GM21717 (cell line): Measurements from ENCODE around the gene CSNK2A1.
"Not testable (repeated sequence)": the region's sequence is repeated elsewhere in the genome, so short reads cannot be mapped to it uniquely, and the experiment has no call there.

Experiments
- ATAC-seq: cut with Tn5 transposase; IDR thresholded peaks from one replicate; pipeline ENCODE4 v1.9.1; 2021; ENCODE audit warnings: mild to moderate bottlenecking, moderate library complexity; ENCODE audit not compliant: unreplicated experiment

CSNK2A1 gene

DNA sequence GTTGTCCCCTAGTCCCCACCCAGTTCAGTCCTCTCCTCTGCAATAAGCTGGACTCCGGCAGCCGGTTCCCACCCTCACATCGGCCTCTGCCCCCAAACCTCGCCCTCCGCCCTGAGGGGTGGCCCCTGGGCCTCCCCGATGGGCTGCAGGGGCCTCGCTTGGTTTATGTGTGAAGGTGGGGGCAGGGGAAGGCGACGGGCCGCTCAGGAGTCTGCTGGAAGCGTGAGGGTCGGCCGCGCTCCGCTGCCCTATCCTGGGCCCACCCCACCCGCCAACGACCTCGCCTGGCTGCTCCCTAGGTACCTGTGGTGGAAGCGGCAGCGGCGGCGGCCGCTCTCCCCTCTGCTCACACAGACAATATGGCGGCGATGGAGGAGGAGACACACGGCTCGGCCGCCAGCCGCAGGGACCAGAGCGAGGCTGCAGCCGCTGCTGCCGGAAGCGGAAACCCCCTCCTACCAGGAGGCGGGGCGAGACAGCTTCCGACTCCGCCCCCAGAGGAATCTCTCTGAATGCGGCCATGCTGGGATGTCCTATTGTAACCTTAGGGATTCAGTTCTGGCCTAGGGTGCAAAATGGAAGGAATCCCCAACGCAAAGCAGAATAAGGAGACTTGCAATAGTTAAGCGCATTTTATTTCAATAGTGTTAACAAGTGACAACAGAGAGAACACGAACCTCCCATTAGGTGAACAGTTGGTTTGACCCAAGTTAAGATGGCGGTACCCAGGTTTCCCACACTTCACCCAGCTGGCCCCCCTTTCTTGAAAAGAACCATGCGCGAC, at the start of gene CSNK2A1:
TSS of gene CSNK2A1 (minus strand) at position 422 of the 784 bp plus-strand sequence. CDS start 35,239 bp downstream, outside the sequence.
- peak; percentile 93 for ATAC-seq

DNA sequence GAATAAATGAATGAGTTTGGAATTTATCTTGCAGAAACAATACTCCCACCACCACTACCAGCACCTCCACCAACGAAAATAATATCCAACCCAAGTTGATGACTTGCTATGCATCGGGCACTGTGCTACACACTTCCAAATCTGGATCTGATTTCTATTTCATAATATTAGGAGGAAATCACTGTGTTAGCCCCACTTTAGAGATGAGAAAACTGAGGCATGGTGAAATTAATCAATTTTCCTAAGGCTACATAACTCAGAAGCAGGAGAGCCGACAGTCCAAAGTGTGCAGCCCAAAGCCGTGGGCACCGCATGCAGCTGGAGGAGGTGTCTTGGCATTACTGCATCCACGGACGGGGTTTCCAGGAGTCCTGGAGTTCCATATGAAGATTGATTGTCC, 48.9 kb upstream of the CSNK2A1 start:
- no peak for ATAC-seq

GRCh38 chr20:591941-592340, 48.4 kb upstream of the CSNK2A1 start:
- no peak for ATAC-seq

GRCh38 chr20:588932-589672, 45.5 kb upstream of the CSNK2A1 start:
- no peak for ATAC-seq

DNA sequence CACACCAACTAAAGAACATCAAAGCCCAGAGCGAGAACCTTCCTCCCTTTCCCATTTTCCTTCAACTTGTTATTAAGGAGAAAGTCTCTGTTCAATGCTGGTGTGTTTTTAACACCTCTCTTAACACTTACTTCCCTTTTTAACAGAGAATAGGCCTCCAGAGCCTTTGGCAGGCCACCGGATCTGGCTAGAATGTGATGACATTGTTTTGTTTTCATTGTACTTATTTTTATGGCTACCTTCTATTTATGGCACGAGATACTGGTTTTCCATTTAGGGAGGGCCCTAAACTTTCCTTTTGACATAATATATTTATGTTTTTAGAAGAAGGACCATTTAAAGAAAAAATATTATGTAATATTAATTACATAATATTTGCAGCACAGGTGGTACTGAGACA, 44.9 kb upstream of the CSNK2A1 start:
- no peak for ATAC-seq

DNA sequence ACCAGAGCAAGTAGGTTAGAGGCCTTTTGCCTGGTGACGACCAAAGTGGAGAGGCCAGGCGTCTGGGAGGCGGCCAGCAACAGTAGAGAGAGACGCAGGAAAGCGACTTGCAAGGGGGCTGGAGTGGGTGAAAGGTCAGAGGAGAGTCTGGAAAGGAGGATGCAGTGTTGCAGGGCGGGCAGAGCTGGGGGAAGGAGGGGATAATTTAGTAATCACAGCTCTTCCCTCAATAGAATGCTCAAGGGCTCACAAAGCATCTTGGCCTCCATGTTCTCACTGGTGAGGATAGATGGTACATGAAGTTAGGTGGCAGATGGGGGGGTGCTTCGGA, 41.3 kb upstream of the CSNK2A1 start:
- no peak for ATAC-seq

DNA sequence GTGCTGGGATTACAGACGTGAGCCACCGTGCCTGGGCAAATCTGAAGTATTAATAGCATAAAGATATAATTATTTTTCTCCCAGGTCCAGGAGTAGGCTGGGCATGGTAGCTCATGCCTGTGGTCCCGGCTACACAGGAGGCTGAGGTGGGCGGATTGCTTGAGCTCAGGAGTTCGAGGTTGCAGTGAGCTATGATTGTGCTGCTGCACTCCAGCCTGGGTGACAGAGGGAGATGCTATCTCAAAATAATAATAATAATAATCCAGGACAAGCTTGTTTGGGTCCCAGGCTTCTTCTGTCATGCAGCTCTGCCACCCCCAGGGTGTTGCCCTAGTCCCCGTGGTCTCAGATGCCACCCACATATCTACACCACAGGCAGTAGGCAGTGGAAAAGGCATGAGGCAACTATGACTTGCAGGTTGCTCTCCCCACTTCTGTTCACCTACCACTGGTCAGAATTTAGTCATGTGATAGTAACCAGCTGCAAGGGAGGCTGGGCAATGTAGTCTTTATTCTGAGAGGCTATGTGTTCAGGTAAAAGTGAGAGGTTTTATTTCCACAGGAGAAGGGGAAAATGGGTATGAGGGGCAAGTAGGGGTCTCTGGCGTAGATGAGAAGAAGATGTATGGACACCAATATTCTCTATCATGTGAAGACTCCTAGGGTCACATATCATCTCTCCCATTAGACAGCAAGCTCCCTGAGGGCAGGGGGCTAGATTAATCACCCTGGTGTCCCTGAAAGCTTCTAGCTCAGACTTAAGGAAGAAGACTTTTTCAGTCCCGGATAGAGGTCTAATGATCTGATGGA, 40.8 kb upstream of the CSNK2A1 start:
- ATAC-seq, result no peak

DNA sequence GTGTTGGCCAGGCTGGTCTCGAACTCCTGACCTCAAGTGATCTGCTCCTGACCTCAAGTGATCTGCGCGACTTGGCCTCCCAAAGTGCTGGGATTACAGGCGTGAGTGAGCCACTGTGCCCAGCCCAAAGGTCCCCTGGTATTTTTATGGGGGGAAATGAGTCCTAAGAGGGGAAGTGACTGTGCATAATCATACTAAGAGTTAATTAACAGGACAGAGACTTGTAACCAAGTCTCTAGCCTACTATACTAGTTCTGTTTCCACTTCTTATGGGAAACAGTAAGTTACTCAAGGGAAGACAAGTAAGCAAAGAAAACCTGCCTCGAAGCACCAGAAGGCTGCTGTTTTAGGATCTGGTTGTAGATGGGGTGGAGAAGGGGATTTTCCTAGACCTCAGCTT, 38.6 kb upstream of the CSNK2A1 start:
- ATAC-seq, result no peak

DNA sequence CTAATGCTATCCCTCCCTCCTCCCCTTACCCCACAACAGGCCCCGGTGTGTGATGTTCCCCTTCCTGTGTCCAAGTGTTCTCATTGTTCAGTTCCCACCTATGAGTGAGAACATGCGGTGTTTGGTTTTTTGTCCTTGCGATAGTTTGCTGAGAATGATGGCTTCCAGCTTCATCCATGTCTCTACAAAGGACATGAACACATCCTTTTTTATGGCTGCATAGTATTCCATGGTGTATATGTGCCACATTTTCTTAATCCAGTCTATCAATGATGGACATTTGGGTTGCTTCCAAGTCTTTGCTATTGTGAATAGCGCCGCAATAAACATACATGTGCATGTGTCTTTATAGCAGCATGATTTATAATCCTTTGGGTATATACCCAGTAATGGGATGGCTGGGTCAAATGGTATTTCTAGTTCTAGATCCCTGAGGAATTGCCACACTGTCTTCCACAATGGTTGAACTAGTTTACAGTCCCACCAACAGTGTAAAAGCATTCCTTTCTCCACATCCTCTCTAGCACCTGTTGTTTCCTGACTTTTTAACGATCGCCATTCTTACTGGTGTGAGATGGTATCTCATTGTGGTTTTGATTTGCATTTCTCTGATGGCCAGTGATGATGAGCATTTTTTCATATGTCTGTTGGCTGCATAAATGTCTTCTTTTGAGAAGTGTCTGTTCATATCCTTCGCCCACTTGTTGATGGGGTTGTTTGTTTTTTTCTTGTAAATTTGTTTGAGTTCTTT, 35.5 kb upstream of the CSNK2A1 start:
- not testable (repeated sequence) for ATAC-seq

DNA sequence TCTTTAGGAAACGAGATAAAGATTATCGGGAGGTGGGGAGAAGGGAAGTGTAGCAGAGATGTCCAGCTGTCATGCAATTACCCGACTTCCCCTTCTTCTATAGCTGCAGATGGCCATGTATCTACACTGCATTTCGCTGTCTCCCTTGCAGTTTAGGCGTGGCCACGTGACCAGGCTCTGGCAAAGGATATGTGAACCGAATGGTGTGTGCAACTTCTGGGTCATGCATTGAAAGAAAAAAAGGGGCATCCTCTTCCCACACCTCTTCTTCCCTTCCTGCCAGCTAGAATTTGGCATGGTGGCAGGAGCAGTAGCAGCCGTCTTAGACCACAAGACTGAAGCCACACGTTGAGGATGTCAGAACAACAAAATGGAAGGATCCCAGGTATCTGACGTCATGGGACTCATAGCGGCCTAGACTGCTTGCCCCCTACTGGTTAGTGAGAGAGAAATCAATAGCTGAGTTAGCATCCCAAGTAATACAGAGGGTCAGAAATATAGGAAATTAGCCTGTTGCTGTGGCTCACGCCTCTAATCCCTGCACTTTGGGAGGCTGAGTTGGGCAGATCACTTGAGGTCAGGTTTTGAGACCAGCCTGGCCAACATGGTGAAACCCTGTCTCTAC, 33.7 kb upstream of the CSNK2A1 start:
- no peak for ATAC-seq

DNA sequence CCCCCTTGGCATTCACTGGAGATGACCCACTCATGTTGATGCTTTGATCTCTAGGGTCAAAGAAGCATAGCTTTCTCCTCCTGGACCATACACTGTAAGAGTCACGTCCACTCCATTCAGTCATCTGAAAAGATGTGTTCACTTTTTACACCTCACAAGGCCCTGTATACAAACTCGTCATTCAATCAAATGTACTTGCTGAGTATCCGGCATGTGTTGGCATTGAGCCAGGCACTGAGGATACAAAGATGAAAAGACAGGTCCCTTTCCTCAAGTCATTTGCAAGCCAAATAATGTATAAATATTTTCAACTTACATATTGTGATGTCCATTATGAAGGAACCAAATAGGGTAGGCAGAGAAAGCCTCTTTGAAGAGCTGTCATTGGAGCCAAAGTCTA, 32.6 kb upstream of the CSNK2A1 start:
- no peak for ATAC-seq

GRCh38 chr20:575230-575629, 31.6 kb upstream of the CSNK2A1 start:
- ATAC-seq, result no peak

DNA sequence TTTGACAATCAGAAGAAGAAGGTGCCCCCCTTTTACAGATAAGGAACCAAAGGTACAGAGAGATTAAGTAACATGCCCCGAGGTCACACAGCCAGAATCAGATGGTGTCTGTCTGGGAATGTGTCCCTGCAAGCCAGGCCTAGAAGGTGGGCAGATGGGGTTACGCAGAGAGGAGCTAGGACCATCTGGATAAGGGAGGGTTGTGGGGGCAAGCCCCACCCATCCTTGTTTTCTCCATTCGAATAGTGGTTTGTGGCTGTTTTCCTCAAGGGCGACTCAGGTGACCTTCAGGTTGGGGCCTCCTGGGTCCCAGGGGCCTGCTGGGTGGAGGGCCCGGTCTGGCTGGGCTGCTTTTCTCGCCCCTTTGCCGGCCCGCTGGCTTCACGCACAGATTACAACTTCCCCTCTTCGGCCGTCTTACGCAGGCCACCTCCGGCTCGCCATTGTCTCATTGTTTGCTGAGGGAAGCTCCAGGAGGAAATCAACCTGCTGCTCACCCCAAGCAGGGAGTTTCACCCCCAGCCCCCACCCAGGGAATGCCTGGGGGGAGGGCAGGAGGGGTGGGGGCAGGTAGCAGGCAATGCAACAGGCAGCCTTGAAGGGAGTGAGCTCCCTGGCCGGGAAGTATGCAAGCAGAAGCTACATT, 30.8 kb upstream of the CSNK2A1 start:
- ATAC-seq, result no peak

GRCh38 chr20:573414-574296, 30.1 kb upstream of the CSNK2A1 start:
- no peak for ATAC-seq

- ATAC-seq, result no peak
These were observed 29.1 kb upstream of the CSNK2A1 start for GRCh38 chr20:572727-573126.

GRCh38 chr20:571754-572441, 28.3 kb upstream of the CSNK2A1 start:
- ATAC-seq, result no peak

DNA sequence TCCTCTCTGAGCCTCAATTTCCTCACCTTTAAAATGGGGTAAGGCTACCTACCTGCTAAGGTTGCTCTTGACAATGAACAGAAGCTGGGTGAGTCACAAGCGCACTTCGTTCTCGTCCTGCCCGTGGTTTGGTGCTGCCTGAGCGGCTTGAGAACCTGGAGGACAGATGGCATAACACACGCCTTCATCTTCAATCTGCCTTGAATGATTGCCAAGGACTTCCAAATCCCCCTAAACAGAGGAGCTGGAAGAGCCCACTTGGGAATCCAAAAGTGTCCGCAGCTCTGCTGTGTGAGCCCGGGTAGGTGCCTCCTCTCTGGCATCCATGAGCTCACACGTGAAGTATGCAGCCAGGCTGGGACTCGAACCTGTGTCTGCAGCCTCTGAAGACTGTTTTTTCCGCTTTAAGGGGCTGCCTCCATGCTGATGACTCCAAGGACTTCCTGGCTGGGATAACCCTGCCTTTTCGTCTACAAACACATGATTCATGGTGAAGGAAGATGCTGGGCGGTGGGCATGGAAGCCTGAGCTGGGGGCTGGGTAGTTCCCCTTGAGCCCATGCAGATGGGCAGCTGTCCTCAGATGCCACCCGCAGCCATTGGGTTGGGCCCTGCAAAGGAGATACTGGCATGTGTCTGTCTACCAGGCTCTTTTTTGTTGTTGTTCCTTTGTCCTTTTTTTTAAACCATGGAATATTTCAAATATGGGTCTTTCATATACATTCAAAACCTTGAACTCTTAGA, 25.3 kb upstream of the CSNK2A1 start:
- ATAC-seq, result no peak
